Measurements from ENCODE around the gene DCLRE1C. TPM values are rescaled to one million over a fixed set of nuclear protein-coding genes. Genes with fewer than 3 reads are reported as not detected.
"Not testable (repeated sequence)": the region's sequence is repeated elsewhere in the genome, so short reads cannot be mapped to it uniquely, and the experiment has no call there.

The DCLRE1C gene
- total and polyA plus RNA-seq, 2 donors (not counting 1 experiment from before 2014, with no cell fraction given): 24.0 to 61.8 TPM

GRCh38 chr10:14947268-14947667 lies 6.6 kb downstream of the DCLRE1C start:
- ATAC-seq (ENCODE audit: low read depth) (no peak), DNase-seq (no peak)
- H3K4me3 Mint-ChIP-seq: no peak overlapping the region
- no peaks in the 10 kb centered on the region for H3K9me3 ChIP-seq (ENCODE audit: control extremely low read depth in 1 of 3, control insufficient read depth in 2 of 3, insufficient read depth in 1 of 3, low read length in 2 of 3)
- H3K4me1 ChIP-seq (ENCODE audit: control insufficient read depth in 2 of 2, insufficient read depth in 2 of 2, low read length in 2 of 2): peaks cover 31 to 33% of the 10 kb centered on the region in 2 donors
- no peaks in the 10 kb centered on the region for H3K27me3 Mint-ChIP-seq
- no peak overlapping the region for H3K27ac ChIP-seq (ENCODE audit: low read length in 2 of 2)
- no peak for TF ChIP-seq EZH2 (IDR thresholded peaks at IDR 0.05; ENCODE audit: borderline replicate concordance, insufficient read depth, low read depth, low read length, poor library complexity, severe bottlenecking)
- TF ChIP-seq CTCF (IDR thresholded peaks at IDR 0.05): no peak
- H3K9me3 Mint-ChIP-seq (ENCODE audit: insufficient read depth): no peaks in the 10 kb centered on the region
- no peak overlapping the region for H3K27ac Mint-ChIP-seq
- H3K79me2 ChIP-seq (ENCODE audit: control insufficient read depth, insufficient read depth, low read length): peaks cover 91% of the 10 kb centered on the region
- H3K4me3 ChIP-seq (ENCODE audit: control extremely low read depth in 1 of 5, extremely low read depth in 1 of 5, insufficient read depth in 1 of 5, low read depth in 2 of 5, low read length in 4 of 5): no peak overlapping the region
- WGBS (ENCODE audit: insufficient coverage): 100% methylated on average over 1 of the region's 1 CpG
- peaks cover 70% of the 10 kb centered on the region for H4K20me1 ChIP-seq (ENCODE audit: control insufficient read depth, insufficient read depth, low read length, poor library complexity, severe bottlenecking)
- peaks cover 4 to 70% of the 10 kb centered on the region in 2 experiments for H3K36me3 ChIP-seq (replicated peaks in 1 of 2; ENCODE audit: control extremely low read depth in 1 of 2, control insufficient read depth in 1 of 2, extremely low read depth in 1 of 2, insufficient read depth in 2 of 2, low read length in 1 of 2)
- H3K4me1 Mint-ChIP-seq: peaks cover 40% of the 10 kb centered on the region
- POLR2A ChIA-PET: no interaction called here
- no peaks in the 10 kb centered on the region for H3K27me3 ChIP-seq (replicated peaks in 1 of 4; ENCODE audit: control extremely low read depth in 1 of 4, control insufficient read depth in 3 of 4, insufficient read depth in 4 of 4, low read length in 3 of 4)
- no peak overlapping the region for H2AFZ ChIP-seq (ENCODE audit: insufficient read depth, low read depth, low read length, poor library complexity, severe bottlenecking)
- no peak overlapping the region for H3K4me2 ChIP-seq (replicated peaks; ENCODE audit: low read depth, low read length, poor library complexity, severe bottlenecking)
- intact Hi-C loops (cut with micrococcal nuclease): no loop called here
- H3K9ac ChIP-seq (ENCODE audit: low read length): no peak overlapping the region
- CTCF ChIA-PET: interaction anchor here (0.6 kb wide), 1 partner anchor 27 kb away, joined by 5 read pairs; no protein-coding TSS in a partner anchor

DNA sequence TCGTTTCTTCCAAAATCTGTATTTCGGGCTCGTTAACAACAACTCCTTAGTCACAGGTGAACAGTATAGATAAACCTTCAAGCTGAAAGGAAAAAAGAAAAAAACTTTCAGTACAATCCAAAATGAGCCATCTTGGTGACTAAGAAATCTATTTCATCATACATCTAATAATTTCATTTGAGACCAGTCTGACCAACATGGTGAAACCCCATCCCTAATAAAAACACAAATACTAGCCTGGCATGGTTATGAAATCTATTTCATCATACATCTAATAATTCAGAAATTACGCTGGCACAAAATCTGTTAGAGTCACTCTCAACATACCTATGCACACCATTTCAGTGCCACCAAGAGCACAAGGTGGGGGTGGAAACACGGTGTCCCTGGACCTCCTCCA lies 8.8 kb downstream of the DCLRE1C start:
- H3K4me2 ChIP-seq (replicated peaks; ENCODE audit: low read depth, low read length, poor library complexity, severe bottlenecking): no peak overlapping the region
- H3K36me3 ChIP-seq (replicated peaks in 1 of 2; ENCODE audit: control extremely low read depth in 1 of 2, control insufficient read depth in 1 of 2, extremely low read depth in 1 of 2, insufficient read depth in 2 of 2, low read length in 1 of 2): peaks cover 4 to 69% of the 10 kb centered on the region in 2 experiments
- peaks cover 84% of the 10 kb centered on the region for H3K79me2 ChIP-seq (ENCODE audit: control insufficient read depth, insufficient read depth, low read length)
- Mint-ChIP-seq H3K27ac (no peak overlapping the region), H3K9me3 (ENCODE audit: insufficient read depth) (no peaks in the 10 kb centered on the region), H3K27me3 (no peaks in the 10 kb centered on the region), H3K4me1 (peaks cover 27% of the 10 kb centered on the region), H3K4me3 (no peak overlapping the region)
- no peak for TF ChIP-seq CTCF (IDR thresholded peaks at IDR 0.05)
- no peak for TF ChIP-seq EZH2 (IDR thresholded peaks at IDR 0.05; ENCODE audit: borderline replicate concordance, insufficient read depth, low read depth, low read length, poor library complexity, severe bottlenecking)
- ChIA-PET CTCF (no interaction called here), POLR2A (interaction anchor here (1.0 kb wide), 1 partner anchor 8 kb away, joined by 9 read pairs; no protein-coding TSS in a partner anchor)
- peaks cover 53% of the 10 kb centered on the region for H4K20me1 ChIP-seq (ENCODE audit: control insufficient read depth, insufficient read depth, low read length, poor library complexity, severe bottlenecking)
- peaks cover 15 to 23% of the 10 kb centered on the region in 2 donors for H3K4me1 ChIP-seq (ENCODE audit: control insufficient read depth in 2 of 2, insufficient read depth in 2 of 2, low read length in 2 of 2)
- 100% methylated on average over 1 of the region's 5 CpGs for WGBS (ENCODE audit: insufficient coverage)
- H3K9me3 ChIP-seq (ENCODE audit: control extremely low read depth in 1 of 3, control insufficient read depth in 2 of 3, insufficient read depth in 1 of 3, low read length in 2 of 3): no peaks in the 10 kb centered on the region
- intact Hi-C loops (cut with micrococcal nuclease): no loop called here
- no peaks in the 10 kb centered on the region for H3K27me3 ChIP-seq (replicated peaks in 1 of 4; ENCODE audit: control extremely low read depth in 1 of 4, control insufficient read depth in 3 of 4, insufficient read depth in 4 of 4, low read length in 3 of 4)
- no peak overlapping the region for H2AFZ ChIP-seq (ENCODE audit: insufficient read depth, low read depth, low read length, poor library complexity, severe bottlenecking)
- H3K27ac ChIP-seq (ENCODE audit: low read length in 2 of 2): no peak overlapping the region
- no peak overlapping the region for H3K4me3 ChIP-seq (ENCODE audit: control extremely low read depth in 1 of 5, extremely low read depth in 1 of 5, insufficient read depth in 1 of 5, low read depth in 2 of 5, low read length in 4 of 5)
- DNase-seq (no peak), ATAC-seq (ENCODE audit: low read depth) (no peak)
- H3K9ac ChIP-seq (ENCODE audit: low read length): no peak overlapping the region

DNA sequence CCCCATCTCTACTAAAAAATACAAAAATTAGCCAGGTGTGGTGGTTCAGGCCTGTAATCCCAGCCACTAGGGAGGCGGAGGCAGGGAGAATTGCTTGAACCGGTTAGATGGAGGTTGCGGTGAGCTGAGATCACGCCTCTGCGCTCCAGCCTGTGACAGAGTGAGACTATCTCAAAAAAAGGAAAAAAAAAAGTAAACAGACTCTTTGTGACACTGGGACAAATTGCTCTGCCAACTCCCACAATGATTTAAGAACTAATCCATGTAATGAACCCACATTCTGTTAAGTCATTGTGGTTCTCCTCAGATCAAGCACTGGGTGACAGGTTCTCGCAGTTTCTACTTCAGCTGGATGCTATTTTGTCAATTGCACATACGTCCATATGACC lies 11.0 kb downstream of the DCLRE1C start:
- H3K4me3 Mint-ChIP-seq; H3K27me3 ChIP-seq (replicated peaks in 1 of 4; ENCODE audit: control extremely low read depth in 1 of 4, control insufficient read depth in 3 of 4, insufficient read depth in 4 of 4, low read length in 3 of 4); H3K4me3 ChIP-seq (ENCODE audit: control extremely low read depth in 1 of 5, extremely low read depth in 1 of 5, insufficient read depth in 1 of 5, low read depth in 2 of 5, low read length in 4 of 5); CTCF ChIA-PET; DNase-seq; H3K27ac ChIP-seq (ENCODE audit: low read length in 2 of 2); H3K27ac Mint-ChIP-seq; H3K4me2 ChIP-seq (replicated peaks; ENCODE audit: low read depth, low read length, poor library complexity, severe bottlenecking); H3K27me3 Mint-ChIP-seq; H3K9me3 Mint-ChIP-seq (ENCODE audit: insufficient read depth); POLR2A ChIA-PET; intact Hi-C loops (cut with micrococcal nuclease); ATAC-seq (ENCODE audit: low read depth); H2AFZ ChIP-seq (ENCODE audit: insufficient read depth, low read depth, low read length, poor library complexity, severe bottlenecking); H3K9ac ChIP-seq (ENCODE audit: low read length); H3K9me3 ChIP-seq (ENCODE audit: control extremely low read depth in 1 of 3, control insufficient read depth in 2 of 3, insufficient read depth in 1 of 3, low read length in 2 of 3): not testable (repeated sequence)
- peaks cover 75% of the 10 kb centered on the region for H3K79me2 ChIP-seq (ENCODE audit: control insufficient read depth, insufficient read depth, low read length)
- peaks cover 16% of the 10 kb centered on the region for H3K4me1 Mint-ChIP-seq
- H4K20me1 ChIP-seq (ENCODE audit: control insufficient read depth, insufficient read depth, low read length, poor library complexity, severe bottlenecking): peaks cover 36% of the 10 kb centered on the region
- 91% methylated on average over 4 of the region's 7 CpGs for WGBS (ENCODE audit: insufficient coverage)
- peaks cover 4 to 58% of the 10 kb centered on the region in 2 experiments for H3K36me3 ChIP-seq (replicated peaks in 1 of 2; ENCODE audit: control extremely low read depth in 1 of 2, control insufficient read depth in 1 of 2, extremely low read depth in 1 of 2, insufficient read depth in 2 of 2, low read length in 1 of 2)
- H3K4me1 ChIP-seq (ENCODE audit: control insufficient read depth in 2 of 2, insufficient read depth in 2 of 2, low read length in 2 of 2): peaks cover 8 to 16% of the 10 kb centered on the region in 2 donors

All from B cell (primary cell).